IMR-90 (cell line): ENCODE data around the gene TBX1. TPM values are rescaled to one million over a fixed set of nuclear protein-coding genes. Genes with fewer than 3 reads are reported as not detected.
A peak's percentile ranks its signal among the peaks of the same experiment; 100 is the strongest.

Source experiments
- ATAC-seq: fragments of 200-7000 bp; cut with Tn5 transposase; 2 replicates; pipeline ENCODE4 v1.9.1; 2020; ENCODE audit warnings: low read depth, mild to moderate bottlenecking, moderate library complexity
- BruUV-seq: library from RNA; stranded (reverse); fragments of 400-500 nt; replicated peaks from 2 replicates; lab custom pipeline; 2021; lab: Mats Ljungman, UMichigan
- CTCF ChIA-PET: fragments of 300-600 bp; formaldehyde crosslinking; extraction: SDS; loops from one replicate; lab custom pipeline; 2021; ENCODE audit warnings: antibody characterized with exemption; lab: Yijun Ruan, JAX
- POLR2A ChIA-PET: fragments of 300-600 bp; sonication (Branson Sonifier 250); formaldehyde crosslinking; loops from one replicate; lab custom pipeline; 2022; ENCODE audit warnings: antibody characterized with exemption; ENCODE audit not compliant: unreplicated experiment; lab: Charles Lee
- DNase-seq: peaks from one replicate; pipeline ENCODE4 v3.0.0; 2013
- H2AFZ ChIP-seq: replicated peaks from 2 replicates; pipeline ENCODE3; 2013; ENCODE audit warnings: low read length, mild to moderate bottlenecking; ENCODE audit not compliant: poor library complexity
- H2AK5ac ChIP-seq: 2 replicates; pipeline ENCODE4 v1.6.1; 2013; ENCODE audit warnings: low read depth, low read length, inconsistent platforms
- H2AK9ac ChIP-seq: replicated peaks from 2 replicates; pipeline ENCODE3; 2013; ENCODE audit warnings: mild to moderate bottlenecking, low read depth, low read length, moderate library complexity; ENCODE audit not compliant: poor library complexity
- H2BK120ac ChIP-seq: 2 replicates; pipeline ENCODE4 v1.6.1; 2013; ENCODE audit warnings: low read depth, low read length, inconsistent platforms
- H2BK15ac ChIP-seq: 3 replicates; pipeline ENCODE4 v1.6.1; 2013; ENCODE audit warnings: low read depth, low read length, inconsistent platforms
- H2BK20ac ChIP-seq: 2 replicates; pipeline ENCODE4 v1.6.1; 2013; ENCODE audit warnings: low read depth, mild to moderate bottlenecking, inconsistent platforms, low read length, moderate library complexity
- H2BK5ac ChIP-seq: 2 replicates; pipeline ENCODE4 v1.6.1; 2013; ENCODE audit warnings: mild to moderate bottlenecking, low read depth, low read length, inconsistent platforms; ENCODE audit not compliant: poor library complexity, severe bottlenecking
- H3K14ac ChIP-seq: replicated peaks from 2 replicates; pipeline ENCODE4 v1.6.1; 2013; ENCODE audit warnings: low read depth, low read length, inconsistent platforms
- H3K18ac ChIP-seq: 2 replicates; pipeline ENCODE4 v1.6.1; 2013; ENCODE audit warnings: low read depth, low read length, control low read depth
- H3K23ac ChIP-seq: 2 replicates; pipeline ENCODE4 v1.6.1; 2013; ENCODE audit warnings: low read depth, low read length, inconsistent platforms
- H3K27ac ChIP-seq: 2 replicates; pipeline ENCODE4 v1.5.1; 2013; ENCODE audit warnings: mild to moderate bottlenecking, control low read depth, low read length; ENCODE audit not compliant: insufficient read depth
- H3K27me3 ChIP-seq: 2 replicates; pipeline ENCODE4 v1.6.1; 2013; ENCODE audit warnings: low read length; ENCODE audit not compliant: control insufficient read depth, insufficient read depth
- H3K36me3 ChIP-seq: 2 replicates; pipeline ENCODE4 v1.6.1; 2013; ENCODE audit warnings: low read length, mixed read lengths; ENCODE audit not compliant: control insufficient read depth, insufficient read depth
- H3K4ac ChIP-seq: 2 replicates; pipeline ENCODE4 v1.6.1; 2013; ENCODE audit warnings: low read depth, low read length, inconsistent platforms
- H3K4me1 ChIP-seq: 2 replicates; pipeline ENCODE4 v1.6.1; 2013; ENCODE audit warnings: low read length, mixed read lengths; ENCODE audit not compliant: control insufficient read depth, insufficient read depth
- H3K4me2 ChIP-seq: 2 replicates; pipeline ENCODE4 v1.6.1; 2013; ENCODE audit warnings: low read depth, mild to moderate bottlenecking, control low read depth, low read length, moderate library complexity
- H3K4me3 ChIP-seq: 2 replicates; pipeline ENCODE4 v1.5.1; 2013; ENCODE audit warnings: low read depth, mild to moderate bottlenecking, control low read depth, low read length, moderate library complexity; ENCODE audit not compliant: insufficient read depth
- H3K56ac ChIP-seq: 2 replicates; pipeline ENCODE4 v1.6.1; 2013; ENCODE audit warnings: low read length, inconsistent platforms; ENCODE audit not compliant: insufficient read depth; ENCODE audit errors: extremely low read depth
- H3K79me1 ChIP-seq, 2 experiments: 2 replicates each; pipeline ENCODE4 v1.6.1; 2013; ENCODE audit warnings: low read length in 2 of 2, inconsistent platforms in 1 of 2, low read depth in 1 of 2
- H3K9ac ChIP-seq: 2 replicates; pipeline ENCODE4 v1.6.1; 2013; ENCODE audit warnings: low read depth, low read length, control low read depth
- H3K9me1 ChIP-seq: 2 replicates; pipeline ENCODE4 v1.6.1; 2013; ENCODE audit warnings: low read length, inconsistent platforms; ENCODE audit not compliant: insufficient read depth
- H3K9me3 ChIP-seq: 2 replicates; pipeline ENCODE4 v1.6.1; 2013; ENCODE audit warnings: low read length; ENCODE audit not compliant: control insufficient read depth, insufficient read depth
- H4K20me1 ChIP-seq: 2 replicates; pipeline ENCODE4 v1.6.1; 2013; ENCODE audit warnings: low read length, inconsistent platforms; ENCODE audit not compliant: insufficient read depth
- H4K5ac ChIP-seq: 2 replicates; pipeline ENCODE4 v1.6.1; 2013; ENCODE audit warnings: mild to moderate bottlenecking, low read depth, low read length, control low read depth
- H4K8ac ChIP-seq, 2 experiments: 2 replicates each; pipeline ENCODE4 v1.6.1; 2013; ENCODE audit warnings: low read depth in 2 of 2, low read length in 2 of 2, control low read depth in 1 of 2, inconsistent platforms in 1 of 2
- H4K91ac ChIP-seq: 2 replicates; pipeline ENCODE4 v1.6.1; 2013; ENCODE audit warnings: low read depth, low read length, inconsistent platforms; ENCODE audit not compliant: insufficient read depth
- MAZ ChIP-seq: IDR thresholded peaks from 2 replicates; pipeline ENCODE4 v1.6.1; 2012; ENCODE audit warnings: low read depth, mild to moderate bottlenecking, low read length, improper control_type of control experiment, moderate library complexity, borderline replicate concordance
- NFE2L2 ChIP-seq: fragments of 150-350 bp; IDR thresholded peaks from 2 replicates; pipeline ENCODE4 v1.6.1; 2016; ENCODE audit warnings: low read depth, mild to moderate bottlenecking, low read length
- RFX5 ChIP-seq: IDR thresholded peaks from 2 replicates; pipeline ENCODE4 v1.8.0; 2012; ENCODE audit warnings: low read depth, mild to moderate bottlenecking, low read length, moderate library complexity
- WGBS, 2 experiments: methylation state at CpG; one replicate each; pipeline versions ENCODE4 v1.1.5 to v1.1.7; 2013; ENCODE audit warnings: missing lambda C conversion rate in 2 of 2; ENCODE audit not compliant: insufficient read length in 1 of 2; ENCODE audit errors: extremely low coverage in 2 of 2; 5-methylcytosine and 5-hydroxymethylcytosine counted together
- dilution Hi-C: fragments of 300-500 bp; cut with HindIII; formaldehyde crosslinking; loops from one replicate; pipeline ENCODE4 v1.14.3; 2018; ENCODE audit warnings: low sequenced_read_pairs; ENCODE audit not compliant: unreplicated experiment
- in situ Hi-C: fragments of 300-500 bp; cut with MboI; formaldehyde crosslinking; loops from 3 replicates; pipeline ENCODE4 v1.14.3; 2019; ENCODE audit warnings: low sequenced_read_pairs, inconsistent platforms, mixed read lengths
- intact Hi-C: fragments of 100-400 bp; cut with micrococcal nuclease; formaldehyde crosslinking; loops from 2 replicates; pipeline ENCODE4 v1.10.0; 2022
- polyA plus RNA-seq, 3 experiments: library from polyadenylated mRNA; depleted of rRNA; stranded (reverse); fragments of >200 nt; gene quantifications; 2 replicates each; pipeline ENCODE4 v1.2.3, GENCODE V29; 2012; ENCODE audit warnings: low replicate concordance in 1 of 3
- total RNA-seq: library from RNA; depleted of rRNA; stranded (reverse); fragments of >200 nt; gene quantifications from 2 replicates; pipeline ENCODE4 v1.2.3, GENCODE V29; 2012

The TBX1 gene
- total and polyA plus RNA-seq, 2 of the 4 experiments (the other 2 are of a cell fraction) = 0.03 TPM; not detected in 1

GRCh38 chr22:19719050-19719482, 41.5 kb upstream of the TBX1 start:
- Histone ChIP-seq H3K36me3 (peaks cover 16% of the 10 kb centered on the region), H3K4me1 (peaks cover 12% of the 10 kb centered on the region), H2AFZ (peak overlapping the region; percentile 98), H3K27me3 (peaks cover 13% of the 10 kb centered on the region; the same call in 1 of the 2 replicates), H4K5ac (no peak overlapping the region), H2BK15ac (no peak overlapping the region), H2BK5ac (no peak overlapping the region), H3K9me1 (peaks cover 7% of the 10 kb centered on the region), H4K8ac (no peak overlapping the region), H3K9ac (no peak overlapping the region), H2BK120ac (no peak overlapping the region), H2AK9ac (peak overlapping the region; percentile 92), H4K91ac (no peak overlapping the region), H3K4ac (peak overlapping the region; percentile 43), H4K20me1 (peaks cover 6% of the 10 kb centered on the region; the same call in 1 of the 2 replicates), H3K79me1 (peaks cover 0 to 4% of the 10 kb centered on the region in 2 experiments; a peak in 1 of 4 replicates), H3K23ac (no peak overlapping the region), H2BK20ac (no peak overlapping the region), H3K18ac (no peak overlapping the region), H3K56ac (no peak overlapping the region), H2AK5ac (no peak overlapping the region), H3K14ac (no peak overlapping the region; the same call in 1 of the 2 replicates), H3K4me3 (peak overlapping the region; percentile 71), H3K9me3 (no peaks in the 10 kb centered on the region), H3K4me2 (no peak overlapping the region; the same call in 1 of the 2 replicates), H3K27ac (no peak overlapping the region)
- intact Hi-C loops (no loop called here), dilution Hi-C loops (no loop called here), in situ Hi-C loops (no loop called here)
- CTCF ChIA-PET = no interaction called here
- DNase-seq = no peak
- WGBS, 2 experiments = 12% methylated on average over 13 of the region's 31 CpGs; no CpG with 5 or more reads in 1 of the 2 experiments
- TF ChIP-seq NFE2L2 (no peak), RFX5 (no peak), MAZ (0 out of 2 replicates have a peak, but pooled peaks have one; percentile 27)
- no TSS peak for BruUV-seq
- no peak for ATAC-seq
- POLR2A ChIA-PET = no interaction called here
